ENCODE results near the gene TBCE. TPM values are rescaled to one million over a fixed set of nuclear protein-coding genes. Genes with fewer than 3 reads are reported as not detected.

TBCE gene
- total and polyA plus RNA-seq, 2 experiments from 2014 or later: 21.5 to 43.9 TPM

- WGBS (ENCODE audit: low lambda C conversion rate, missing lambda C conversion rate): 98% methylated on average over 5 of the region's 5 CpGs
- H2AFZ ChIP-seq: no peak overlapping the region
- H3K36me3 ChIP-seq (replicated peaks; ENCODE audit: insufficient read depth, low read depth): peaks cover 6% of the 10 kb centered on the region
Measured at GRCh38 chr1:235483090-235483489, 115.9 kb downstream of the TBCE start.

GRCh38 chr1:235485558-235485957 is 118.3 kb downstream of the TBCE start:
- no peak overlapping the region for H3K27ac ChIP-seq
- no peaks in the 10 kb centered on the region for H4K20me1 ChIP-seq (ENCODE audit: insufficient read depth, poor library complexity, severe bottlenecking)
- DNase-seq (ENCODE audit: low spot score): no peak
- no peaks in the 10 kb centered on the region for H3K27me3 ChIP-seq
- peaks cover 6% of the 10 kb centered on the region for H3K36me3 ChIP-seq (replicated peaks; ENCODE audit: insufficient read depth, low read depth)
- no peaks in the 10 kb centered on the region for H3K9me2 ChIP-seq (replicated peaks; ENCODE audit: insufficient read depth)
- H3K4me1 ChIP-seq (ENCODE audit: insufficient read depth): no peaks in the 10 kb centered on the region
- no peak overlapping the region for H3K4me3 ChIP-seq
- WGBS (ENCODE audit: low lambda C conversion rate, missing lambda C conversion rate): 91% methylated on average over 2 of the region's 2 CpGs
- H3K9me3 ChIP-seq (ENCODE audit: low read depth): no peaks in the 10 kb centered on the region
- no peak overlapping the region for H3K4me2 ChIP-seq
- H2AFZ ChIP-seq: no peak overlapping the region
- H3K79me2 ChIP-seq: no peaks in the 10 kb centered on the region
- TF ChIP-seq CTCF (IDR thresholded peaks at IDR 0.05; ENCODE audit: poor library complexity) (no peak), EZH2phosphoT487 (IDR thresholded peaks at IDR 0.05; ENCODE audit: low read depth, severe bottlenecking, unreplicated experiment) (no peak), EZH2 (IDR thresholded peaks at IDR 0.05; ENCODE audit: borderline replicate concordance) (no peak)

More at GRCh38 chr1:235483090-235483489, 115.9 kb downstream of the TBCE start:
- Histone ChIP-seq H3K4me2 (no peak overlapping the region), H4K20me1 (ENCODE audit: insufficient read depth, poor library complexity, severe bottlenecking) (no peaks in the 10 kb centered on the region), H3K9me3 (ENCODE audit: low read depth) (no peaks in the 10 kb centered on the region), H3K4me1 (ENCODE audit: insufficient read depth) (no peaks in the 10 kb centered on the region), H3K27me3 (no peaks in the 10 kb centered on the region), H3K79me2 (no peaks in the 10 kb centered on the region), H3K27ac (no peak overlapping the region), H3K9me2 (replicated peaks; ENCODE audit: insufficient read depth) (no peaks in the 10 kb centered on the region), H3K4me3 (no peak overlapping the region)
- no peak for TF ChIP-seq EZH2phosphoT487 (IDR thresholded peaks at IDR 0.05; ENCODE audit: low read depth, severe bottlenecking, unreplicated experiment)
- DNase-seq (ENCODE audit: low spot score): no peak

GRCh38 chr1:235486321-235486720 is 119.1 kb downstream of the TBCE start:
- H3K4me1 ChIP-seq (ENCODE audit: insufficient read depth): no peaks in the 10 kb centered on the region

GRCh38 chr1:235491644-235492043 is 124.4 kb downstream of the TBCE start:
- TF ChIP-seq EZH2 (IDR thresholded peaks at IDR 0.05; ENCODE audit: borderline replicate concordance): no peak
- TF ChIP-seq CTCF (IDR thresholded peaks at IDR 0.05; ENCODE audit: poor library complexity): no peak
- no peak for TF ChIP-seq EZH2phosphoT487 (IDR thresholded peaks at IDR 0.05; ENCODE audit: low read depth, severe bottlenecking, unreplicated experiment)
- DNase-seq (ENCODE audit: low spot score): no peak
- H3K36me3 ChIP-seq (replicated peaks; ENCODE audit: insufficient read depth, low read depth): no peaks in the 10 kb centered on the region
- H3K4me3 ChIP-seq: no peak overlapping the region
- peaks cover 24% of the 10 kb centered on the region for H3K79me2 ChIP-seq
- no peak overlapping the region for H3K27ac ChIP-seq
- no peak overlapping the region for H2AFZ ChIP-seq
- no peaks in the 10 kb centered on the region for H3K9me2 ChIP-seq (replicated peaks; ENCODE audit: insufficient read depth)
- no peaks in the 10 kb centered on the region for H3K27me3 ChIP-seq
- H4K20me1 ChIP-seq (ENCODE audit: insufficient read depth, poor library complexity, severe bottlenecking): no peaks in the 10 kb centered on the region
- no peak overlapping the region for H3K4me2 ChIP-seq
- 90% methylated on average over 3 of the region's 3 CpGs for WGBS (ENCODE audit: low lambda C conversion rate, missing lambda C conversion rate)
- no peaks in the 10 kb centered on the region for H3K9me3 ChIP-seq (ENCODE audit: low read depth)
- no peaks in the 10 kb centered on the region for H3K4me1 ChIP-seq (ENCODE audit: insufficient read depth)

More at GRCh38 chr1:235486321-235486720, 119.1 kb downstream of the TBCE start:
- no peak overlapping the region for H3K4me2 ChIP-seq
- no peaks in the 10 kb centered on the region for H3K79me2 ChIP-seq
- 64% methylated on average over 5 of the region's 5 CpGs for WGBS (ENCODE audit: low lambda C conversion rate, missing lambda C conversion rate)
- H3K36me3 ChIP-seq (replicated peaks; ENCODE audit: insufficient read depth, low read depth): peaks cover 6% of the 10 kb centered on the region
- H3K27ac ChIP-seq: no peak overlapping the region
- no peak overlapping the region for H2AFZ ChIP-seq
- H3K9me2 ChIP-seq (replicated peaks; ENCODE audit: insufficient read depth): no peaks in the 10 kb centered on the region
- TF ChIP-seq CTCF (IDR thresholded peaks at IDR 0.05; ENCODE audit: poor library complexity) (no peak), EZH2 (IDR thresholded peaks at IDR 0.05; ENCODE audit: borderline replicate concordance) (no peak), EZH2phosphoT487 (IDR thresholded peaks at IDR 0.05; ENCODE audit: low read depth, severe bottlenecking, unreplicated experiment) (no peak)
- no peaks in the 10 kb centered on the region for H3K9me3 ChIP-seq (ENCODE audit: low read depth)
- no peaks in the 10 kb centered on the region for H4K20me1 ChIP-seq (ENCODE audit: insufficient read depth, poor library complexity, severe bottlenecking)
- H3K27me3 ChIP-seq: no peaks in the 10 kb centered on the region
- no peak for DNase-seq (ENCODE audit: low spot score)
- no peak overlapping the region for H3K4me3 ChIP-seq

Data from hepatocyte (in vitro differentiated cells).